Renal pelvis (tissue), 4 donors: Measurements from ENCODE around the gene EFCAB10. TPM values are rescaled to one million over a fixed set of nuclear protein-coding genes. Genes with fewer than 3 reads are reported as not detected.
"Not testable (repeated sequence)": the region's sequence is repeated elsewhere in the genome, so short reads cannot be mapped to it uniquely, and the experiment has no call there.

Source experiments
- DNase-seq: peaks from one replicate; pipeline ENCODE4 v3.0.0-alpha.2; 2013
- polyA plus RNA-seq, 3 donors: library from polyadenylated mRNA; unstranded; fragments of 120-200 nt; gene quantifications; one replicate each; pipeline ENCODE4 v1.2.1, GENCODE V29; 2013; ENCODE audit not compliant: insufficient read length in 3 of 3

Gene EFCAB10
- polyA plus RNA-seq, 3 donors = 1.2 to 2.6 (median 2.0) TPM

- DNase-seq = no peak
Observed at GRCh38 chr7:105600720-105601550, 19.6 kb upstream of the EFCAB10 start.

- no peak for DNase-seq
Observed at GRCh38 chr7:105599551-105599950, 18.3 kb upstream of the EFCAB10 start.

- DNase-seq = not testable (repeated sequence)
Observed at GRCh38 chr7:105599080-105599479, 17.8 kb upstream of the EFCAB10 start.

GRCh38 chr7:105596866-105597265 is 15.6 kb upstream of the EFCAB10 start:
- no peak for DNase-seq

- no peak for DNase-seq
Observed at GRCh38 chr7:105594034-105594433, 12.7 kb upstream of the EFCAB10 start.

- no peak for DNase-seq
Observed at GRCh38 chr7:105591522-105591921, 10.2 kb upstream of the EFCAB10 start.

- no peak for DNase-seq
Observed at GRCh38 chr7:105590793-105591192, 9.5 kb upstream of the EFCAB10 start.

- DNase-seq = peak; percentile 60
Observed at GRCh38 chr7:105589356-105590077, 8.2 kb upstream of the EFCAB10 start.

- no peak for DNase-seq
Observed at GRCh38 chr7:105587909-105588635, 6.8 kb upstream of the EFCAB10 start.

- no peak for DNase-seq
Observed at GRCh38 chr7:105585850-105586500, 4.7 kb upstream of the EFCAB10 start.

GRCh38 chr7:105584165-105584564 is 2.9 kb upstream of the EFCAB10 start:
- no peak for DNase-seq

- DNase-seq = no peak
Observed at GRCh38 chr7:105583061-105583460, 1.8 kb upstream of the EFCAB10 start.

GRCh38 chr7:105580022-105580740 is 1.1 kb downstream of the EFCAB10 start:
- DNase-seq = no peak

- DNase-seq = no peak
Observed at GRCh38 chr7:105578496-105578895, 2.8 kb downstream of the EFCAB10 start.

GRCh38 chr7:105577251-105577650 is 4.0 kb downstream of the EFCAB10 start:
- no peak for DNase-seq

- DNase-seq = no peak
Observed at GRCh38 chr7:105571891-105572290, 9.4 kb downstream of the EFCAB10 start.

- DNase-seq = no peak
Observed at GRCh38 chr7:105567821-105568220, 13.5 kb downstream of the EFCAB10 start.

GRCh38 chr7:105567024-105567423 is 14.3 kb downstream of the EFCAB10 start:
- no peak for DNase-seq

- no peak for DNase-seq
Observed at GRCh38 chr7:105565190-105565589, 16.1 kb downstream of the EFCAB10 start.

- no peak for DNase-seq
Observed at GRCh38 chr7:105559926-105560325, 21.4 kb downstream of the EFCAB10 start.

- DNase-seq = no peak
Observed at GRCh38 chr7:105538339-105538738, 43.0 kb downstream of the EFCAB10 start.
